Measurements from ENCODE around the gene CLPTM1. TPM values are rescaled to one million over a fixed set of nuclear protein-coding genes. Genes with fewer than 3 reads are reported as not detected.

Gene CLPTM1
- total and polyA plus RNA-seq, 9 of the 15 experiments (the other 6 are each of a cell fraction or from before 2014, with no cell fraction given): 0.37 to 96.0 (median 27.5) TPM

DNA sequence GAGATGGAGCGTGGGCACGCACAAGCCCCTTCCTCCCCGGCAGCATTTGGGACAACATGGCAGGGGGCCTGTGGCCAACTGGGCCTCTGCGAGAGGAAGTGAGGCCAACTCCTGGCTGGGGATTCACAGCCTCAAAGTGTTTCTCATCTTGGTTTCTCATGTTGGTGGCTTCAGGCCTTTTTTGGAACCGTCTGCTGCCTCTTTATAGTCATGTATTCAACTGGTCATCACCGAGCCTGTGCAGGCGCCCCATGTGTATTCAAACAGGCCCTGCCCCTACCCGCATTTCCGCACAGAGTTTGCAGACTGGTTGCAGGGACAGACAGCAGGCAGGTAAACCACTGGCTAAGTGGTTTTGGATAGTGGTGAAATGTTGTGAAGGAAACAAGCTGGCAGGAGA, 28.8 kb downstream of the CLPTM1 start:
- ATAC-seq (no peak), DNase-seq (ENCODE audit: extremely low read depth in 1 of 4, low spot score in 3 of 4) (no peak), FAIRE-seq (no peak)
- Histone ChIP-seq H3K27me3 (ENCODE audit: control insufficient read depth in 2 of 2, insufficient read depth in 2 of 2, low read length in 2 of 2) (no peaks in the 10 kb centered on the region), H3K4me3 (no peak overlapping the region), H3K4me2 (ENCODE audit: insufficient read depth, low read length) (no peak overlapping the region), H3K9me1 (ENCODE audit: control insufficient read depth, insufficient read depth, low read length) (no peaks in the 10 kb centered on the region), H4K20me1 (replicated peaks; ENCODE audit: control insufficient read depth, insufficient read depth, low read length) (no peaks in the 10 kb centered on the region; the same call in 1 of the 2 replicates), H3K4me1 (replicated peaks in 1 of 2; ENCODE audit: control insufficient read depth in 2 of 2, insufficient read depth in 2 of 2, low read length in 2 of 2) (0 out of 5 replicates have a peak, but pooled peaks cover 0 to under 1% of the 10 kb centered on the region in 2 experiments), H3K27ac (ENCODE audit: extremely low read depth, low read depth, low read length) (no peak overlapping the region), H3K36me3 (ENCODE audit: control insufficient read depth, insufficient read depth, low read length) (peaks cover 75% of the 10 kb centered on the region; the same call in 2 of the 3 replicates), H3K9me3 (replicated peaks; ENCODE audit: control insufficient read depth, insufficient read depth, low read depth, low read length) (no peaks in the 10 kb centered on the region), H2AFZ (ENCODE audit: low read depth, low read length) (no peak overlapping the region), H3K9ac (ENCODE audit: insufficient read depth in 1 of 2, low read depth in 2 of 2, low read length in 2 of 2) (no peak overlapping the region), H3K79me2 (ENCODE audit: control insufficient read depth, insufficient read depth, low read length) (no peaks in the 10 kb centered on the region)
- in situ Hi-C loops (cut with MboI): no loop called here
- no peak for TF ChIP-seq ZNF445 (CRISPR knock-in tag; IDR thresholded peaks at IDR 0.05; ENCODE audit: low read depth)
- no peak for TF ChIP-seq SMAD2 (IDR thresholded peaks at IDR 0.05; ENCODE audit: low read depth, low read length)
- TF ChIP-seq, protein P1, sequence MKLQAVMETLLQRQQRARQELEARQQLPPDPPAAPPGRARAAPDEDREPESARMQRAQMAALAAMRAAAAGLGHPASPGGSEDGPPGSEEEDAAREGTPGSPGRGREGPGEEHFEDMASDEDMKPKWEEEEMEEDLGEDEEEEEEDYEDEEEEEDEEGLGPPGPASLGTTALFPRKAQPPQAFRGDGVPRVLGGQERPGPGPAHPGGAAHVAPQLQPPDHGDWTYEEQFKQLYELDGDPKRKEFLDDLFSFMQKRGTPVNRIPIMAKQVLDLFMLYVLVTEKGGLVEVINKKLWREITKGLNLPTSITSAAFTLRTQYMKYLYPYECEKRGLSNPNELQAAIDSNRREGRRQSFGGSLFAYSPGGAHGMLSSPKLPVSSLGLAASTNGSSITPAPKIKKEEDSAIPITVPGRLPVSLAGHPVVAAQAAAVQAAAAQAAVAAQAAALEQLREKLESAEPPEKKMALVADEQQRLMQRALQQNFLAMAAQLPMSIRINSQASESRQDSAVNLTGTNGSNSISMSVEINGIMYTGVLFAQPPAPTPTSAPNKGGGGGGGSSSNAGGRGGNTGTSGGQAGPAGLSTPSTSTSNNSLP (IDR thresholded peaks at IDR 0.05; ENCODE audit: borderline replicate concordance, low read depth, low read length): no peak
- TF ChIP-seq, protein P2, sequence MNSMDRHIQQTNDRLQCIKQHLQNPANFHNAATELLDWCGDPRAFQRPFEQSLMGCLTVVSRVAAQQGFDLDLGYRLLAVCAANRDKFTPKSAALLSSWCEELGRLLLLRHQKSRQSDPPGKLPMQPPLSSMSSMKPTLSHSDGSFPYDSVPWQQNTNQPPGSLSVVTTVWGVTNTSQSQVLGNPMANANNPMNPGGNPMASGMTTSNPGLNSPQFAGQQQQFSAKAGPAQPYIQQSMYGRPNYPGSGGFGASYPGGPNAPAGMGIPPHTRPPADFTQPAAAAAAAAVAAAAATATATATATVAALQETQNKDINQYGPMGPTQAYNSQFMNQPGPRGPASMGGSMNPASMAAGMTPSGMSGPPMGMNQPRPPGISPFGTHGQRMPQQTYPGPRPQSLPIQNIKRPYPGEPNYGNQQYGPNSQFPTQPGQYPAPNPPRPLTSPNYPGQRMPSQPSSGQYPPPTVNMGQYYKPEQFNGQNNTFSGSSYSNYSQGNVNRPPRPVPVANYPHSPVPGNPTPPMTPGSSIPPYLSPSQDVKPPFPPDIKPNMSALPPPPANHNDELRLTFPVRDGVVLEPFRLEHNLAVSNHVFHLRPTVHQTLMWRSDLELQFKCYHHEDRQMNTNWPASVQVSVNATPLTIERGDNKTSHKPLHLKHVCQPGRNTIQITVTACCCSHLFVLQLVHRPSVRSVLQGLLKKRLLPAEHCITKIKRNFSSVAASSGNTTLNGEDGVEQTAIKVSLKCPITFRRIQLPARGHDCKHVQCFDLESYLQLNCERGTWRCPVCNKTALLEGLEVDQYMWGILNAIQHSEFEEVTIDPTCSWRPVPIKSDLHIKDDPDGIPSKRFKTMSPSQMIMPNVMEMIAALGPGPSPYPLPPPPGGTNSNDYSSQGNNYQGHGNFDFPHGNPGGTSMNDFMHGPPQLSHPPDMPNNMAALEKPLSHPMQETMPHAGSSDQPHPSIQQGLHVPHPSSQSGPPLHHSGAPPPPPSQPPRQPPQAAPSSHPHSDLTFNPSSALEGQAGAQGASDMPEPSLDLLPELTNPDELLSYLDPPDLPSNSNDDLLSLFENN (IDR thresholded peaks at IDR 0.05; ENCODE audit: low read depth in 2 of 2, low read length in 2 of 2): no peak
- ChIA-PET CTCF (ENCODE audit: low intra/inter-chr PET ratio) (no interaction called here), POLR2A (no interaction called here)
- intact Hi-C loops (cut with micrococcal nuclease): no loop called here
- 86% methylated on average over 7 of the region's 9 CpGs for WGBS (ENCODE audit: insufficient coverage, low coverage, missing lambda C conversion rate)
- no TSS peak for BruUV-seq (replicated peaks)

Measured in K562 (cell line).